IMR-90 (cell line): ENCODE results near the gene IGLON5. TPM values are rescaled to one million over a fixed set of nuclear protein-coding genes. Genes with fewer than 3 reads are reported as not detected.

Experiments used
- ATAC-seq: fragments of 200-7000 bp; cut with Tn5 transposase; 2 replicates; pipeline ENCODE4 v1.9.1; 2020; ENCODE audit warnings: low read depth, mild to moderate bottlenecking, moderate library complexity
- BruUV-seq: library from RNA; stranded (reverse); fragments of 400-500 nt; replicated peaks from 2 replicates; lab custom pipeline; 2021; lab: Mats Ljungman, UMichigan
- CTCF ChIA-PET: fragments of 300-600 bp; formaldehyde crosslinking; extraction: SDS; loops from one replicate; lab custom pipeline; 2021; ENCODE audit warnings: antibody characterized with exemption; lab: Yijun Ruan, JAX
- POLR2A ChIA-PET: fragments of 300-600 bp; sonication (Branson Sonifier 250); formaldehyde crosslinking; loops from one replicate; lab custom pipeline; 2022; ENCODE audit warnings: antibody characterized with exemption; ENCODE audit not compliant: unreplicated experiment; lab: Charles Lee
- DNase-seq: peaks from one replicate; pipeline ENCODE4 v3.0.0; 2013
- H2AFZ ChIP-seq: replicated peaks from 2 replicates; pipeline ENCODE3; 2013; ENCODE audit warnings: low read length, mild to moderate bottlenecking; ENCODE audit not compliant: poor library complexity
- H2AK5ac ChIP-seq: 2 replicates; pipeline ENCODE4 v1.6.1; 2013; ENCODE audit warnings: low read depth, low read length, inconsistent platforms
- H2AK9ac ChIP-seq: replicated peaks from 2 replicates; pipeline ENCODE3; 2013; ENCODE audit warnings: mild to moderate bottlenecking, low read depth, low read length, moderate library complexity; ENCODE audit not compliant: poor library complexity
- H2BK120ac ChIP-seq: 2 replicates; pipeline ENCODE4 v1.6.1; 2013; ENCODE audit warnings: low read depth, low read length, inconsistent platforms
- H2BK15ac ChIP-seq: 3 replicates; pipeline ENCODE4 v1.6.1; 2013; ENCODE audit warnings: low read depth, low read length, inconsistent platforms
- H2BK20ac ChIP-seq: 2 replicates; pipeline ENCODE4 v1.6.1; 2013; ENCODE audit warnings: low read depth, mild to moderate bottlenecking, inconsistent platforms, low read length, moderate library complexity
- H2BK5ac ChIP-seq: 2 replicates; pipeline ENCODE4 v1.6.1; 2013; ENCODE audit warnings: mild to moderate bottlenecking, low read depth, low read length, inconsistent platforms; ENCODE audit not compliant: poor library complexity, severe bottlenecking
- H3K14ac ChIP-seq: replicated peaks from 2 replicates; pipeline ENCODE4 v1.6.1; 2013; ENCODE audit warnings: low read depth, low read length, inconsistent platforms
- H3K18ac ChIP-seq: 2 replicates; pipeline ENCODE4 v1.6.1; 2013; ENCODE audit warnings: low read depth, low read length, control low read depth
- H3K23ac ChIP-seq: 2 replicates; pipeline ENCODE4 v1.6.1; 2013; ENCODE audit warnings: low read depth, low read length, inconsistent platforms
- H3K27ac ChIP-seq: 2 replicates; pipeline ENCODE4 v1.5.1; 2013; ENCODE audit warnings: mild to moderate bottlenecking, control low read depth, low read length; ENCODE audit not compliant: insufficient read depth
- H3K27me3 ChIP-seq: 2 replicates; pipeline ENCODE4 v1.6.1; 2013; ENCODE audit warnings: low read length; ENCODE audit not compliant: control insufficient read depth, insufficient read depth
- H3K36me3 ChIP-seq: 2 replicates; pipeline ENCODE4 v1.6.1; 2013; ENCODE audit warnings: low read length, mixed read lengths; ENCODE audit not compliant: control insufficient read depth, insufficient read depth
- H3K4ac ChIP-seq: 2 replicates; pipeline ENCODE4 v1.6.1; 2013; ENCODE audit warnings: low read depth, low read length, inconsistent platforms
- H3K4me1 ChIP-seq: 2 replicates; pipeline ENCODE4 v1.6.1; 2013; ENCODE audit warnings: low read length, mixed read lengths; ENCODE audit not compliant: control insufficient read depth, insufficient read depth
- H3K4me2 ChIP-seq: 2 replicates; pipeline ENCODE4 v1.6.1; 2013; ENCODE audit warnings: low read depth, mild to moderate bottlenecking, control low read depth, low read length, moderate library complexity
- H3K4me3 ChIP-seq: 2 replicates; pipeline ENCODE4 v1.5.1; 2013; ENCODE audit warnings: low read depth, mild to moderate bottlenecking, control low read depth, low read length, moderate library complexity; ENCODE audit not compliant: insufficient read depth
- H3K56ac ChIP-seq: 2 replicates; pipeline ENCODE4 v1.6.1; 2013; ENCODE audit warnings: low read length, inconsistent platforms; ENCODE audit not compliant: insufficient read depth; ENCODE audit errors: extremely low read depth
- H3K79me1 ChIP-seq, 2 experiments: 2 replicates each; pipeline ENCODE4 v1.6.1; 2013; ENCODE audit warnings: low read length in 2 of 2, inconsistent platforms in 1 of 2, low read depth in 1 of 2
- H3K9ac ChIP-seq: 2 replicates; pipeline ENCODE4 v1.6.1; 2013; ENCODE audit warnings: low read depth, low read length, control low read depth
- H3K9me1 ChIP-seq: 2 replicates; pipeline ENCODE4 v1.6.1; 2013; ENCODE audit warnings: low read length, inconsistent platforms; ENCODE audit not compliant: insufficient read depth
- H3K9me3 ChIP-seq: 2 replicates; pipeline ENCODE4 v1.6.1; 2013; ENCODE audit warnings: low read length; ENCODE audit not compliant: control insufficient read depth, insufficient read depth
- H4K20me1 ChIP-seq: 2 replicates; pipeline ENCODE4 v1.6.1; 2013; ENCODE audit warnings: low read length, inconsistent platforms; ENCODE audit not compliant: insufficient read depth
- H4K5ac ChIP-seq: 2 replicates; pipeline ENCODE4 v1.6.1; 2013; ENCODE audit warnings: mild to moderate bottlenecking, low read depth, low read length, control low read depth
- H4K8ac ChIP-seq, 2 experiments: 2 replicates each; pipeline ENCODE4 v1.6.1; 2013; ENCODE audit warnings: low read depth in 2 of 2, low read length in 2 of 2, control low read depth in 1 of 2, inconsistent platforms in 1 of 2
- H4K91ac ChIP-seq: 2 replicates; pipeline ENCODE4 v1.6.1; 2013; ENCODE audit warnings: low read depth, low read length, inconsistent platforms; ENCODE audit not compliant: insufficient read depth
- BHLHE40 ChIP-seq: fragments of 150-350 bp; IDR thresholded peaks from 2 replicates; pipeline ENCODE4 v1.6.1; 2016; ENCODE audit warnings: mild to moderate bottlenecking, low read depth, low read length
- CEBPB ChIP-seq: IDR thresholded peaks from 2 replicates; pipeline ENCODE4 v1.6.1; 2012; ENCODE audit warnings: low read depth, low read length, improper control_type of control experiment
- CHD1 ChIP-seq: IDR thresholded peaks from 2 replicates; pipeline ENCODE4 v1.6.1; 2012; ENCODE audit warnings: low read depth, low read length, improper control_type of control experiment
- FOS ChIP-seq: fragments of 150-350 bp; IDR thresholded peaks from 2 replicates; pipeline ENCODE4 v1.6.1; 2016; ENCODE audit warnings: low read depth, low read length
- MAFK ChIP-seq: IDR thresholded peaks from 2 replicates; pipeline ENCODE4 v1.6.1; 2012; ENCODE audit warnings: low read depth, low read length, improper control_type of control experiment
- MAZ ChIP-seq: IDR thresholded peaks from 2 replicates; pipeline ENCODE4 v1.6.1; 2012; ENCODE audit warnings: low read depth, mild to moderate bottlenecking, low read length, improper control_type of control experiment, moderate library complexity, borderline replicate concordance
- MXI1 ChIP-seq: IDR thresholded peaks from 2 replicates; pipeline ENCODE4 v1.6.1; 2012; ENCODE audit warnings: low read depth, mild to moderate bottlenecking, low read length, moderate library complexity, borderline replicate concordance
- NFE2L2 ChIP-seq: fragments of 150-350 bp; IDR thresholded peaks from 2 replicates; pipeline ENCODE4 v1.6.1; 2016; ENCODE audit warnings: low read depth, mild to moderate bottlenecking, low read length
- POLR2A ChIP-seq: IDR thresholded peaks from 2 replicates; pipeline ENCODE4 v1.6.1; 2012; ENCODE audit warnings: mild to moderate bottlenecking, low read depth, low read length
- RAD21 ChIP-seq: IDR thresholded peaks from 2 replicates; pipeline ENCODE4 v1.6.1; 2012; ENCODE audit warnings: low read length, improper control_type of control experiment
- RCOR1 ChIP-seq: IDR thresholded peaks from 2 replicates; pipeline ENCODE4 v1.6.1; 2012; ENCODE audit warnings: mild to moderate bottlenecking, low read length, improper control_type of control experiment; ENCODE audit not compliant: insufficient replicate concordance
- RFX5 ChIP-seq: IDR thresholded peaks from 2 replicates; pipeline ENCODE4 v1.8.0; 2012; ENCODE audit warnings: low read depth, mild to moderate bottlenecking, low read length, moderate library complexity
- SMC3 ChIP-seq: fragments of 150-350 bp; IDR thresholded peaks from 2 replicates; pipeline ENCODE4 v1.6.1; 2016; ENCODE audit warnings: low read depth, mild to moderate bottlenecking, antibody characterized with exemption, low read length, moderate library complexity
- WGBS, 2 experiments: methylation state at CpG; one replicate each; pipeline versions ENCODE4 v1.1.5 to v1.1.7; 2013; ENCODE audit warnings: missing lambda C conversion rate in 2 of 2; ENCODE audit not compliant: insufficient read length in 1 of 2; ENCODE audit errors: extremely low coverage in 2 of 2; 5-methylcytosine and 5-hydroxymethylcytosine counted together
- dilution Hi-C: fragments of 300-500 bp; cut with HindIII; formaldehyde crosslinking; loops from one replicate; pipeline ENCODE4 v1.14.3; 2018; ENCODE audit warnings: low sequenced_read_pairs; ENCODE audit not compliant: unreplicated experiment
- in situ Hi-C: fragments of 300-500 bp; cut with MboI; formaldehyde crosslinking; loops from 3 replicates; pipeline ENCODE4 v1.14.3; 2019; ENCODE audit warnings: low sequenced_read_pairs, inconsistent platforms, mixed read lengths
- intact Hi-C: fragments of 100-400 bp; cut with micrococcal nuclease; formaldehyde crosslinking; loops from 2 replicates; pipeline ENCODE4 v1.10.0; 2022
- polyA plus RNA-seq, 3 experiments: library from polyadenylated mRNA; depleted of rRNA; stranded (reverse); fragments of >200 nt; gene quantifications; 2 replicates each; pipeline ENCODE4 v1.2.3, GENCODE V29; 2012; ENCODE audit warnings: low replicate concordance in 1 of 3
- total RNA-seq: library from RNA; depleted of rRNA; stranded (reverse); fragments of >200 nt; gene quantifications from 2 replicates; pipeline ENCODE4 v1.2.3, GENCODE V29; 2012
- TF ChIP-seq, protein P1 (sequence below): fragments of 150-350 bp; IDR thresholded peaks from 2 replicates; pipeline ENCODE4 v1.6.1; 2017; ENCODE audit warnings: mild to moderate bottlenecking, antibody characterized with exemption, low read length, low read depth
- TF ChIP-seq, protein P2 (sequence below): fragments of 150-350 bp; IDR thresholded peaks from 2 replicates; pipeline ENCODE4 v1.6.1; 2016; ENCODE audit warnings: low read depth, mild to moderate bottlenecking, low read length, moderate library complexity, borderline replicate concordance
- TF ChIP-seq, protein P3 (sequence below): conservative IDR thresholded peaks from 2 replicates; pipeline ENCODE4 v1.5.1; 2012; ENCODE audit warnings: mild to moderate bottlenecking, low read depth, low read length, improper control_type of control experiment

IGLON5 gene
- total and polyA plus RNA-seq, 2 of the 4 experiments (the other 2 are of a cell fraction): not detected

DNA sequence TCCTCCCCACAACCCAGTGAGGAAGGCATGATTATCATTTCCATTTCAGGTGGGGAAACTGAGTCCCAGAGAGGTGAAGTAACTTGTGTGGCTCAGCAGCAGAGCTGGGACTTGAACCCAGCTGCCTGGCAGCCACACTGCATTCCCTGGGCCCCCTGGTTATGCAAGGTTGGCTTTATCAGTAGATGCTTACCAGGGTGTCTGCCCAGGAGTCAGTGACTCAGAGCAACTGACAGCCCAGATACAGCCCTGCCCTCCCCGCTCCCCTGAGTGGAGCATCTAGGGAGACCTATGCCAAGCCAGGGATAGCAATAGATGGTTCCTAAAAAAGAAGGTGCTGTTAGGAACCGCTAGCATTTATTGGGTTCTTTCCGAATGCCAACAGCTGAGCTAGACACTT is 5.9 kb downstream of the IGLON5 start:
- no peak overlapping the region for H3K9ac ChIP-seq
- no peak overlapping the region for H2BK20ac ChIP-seq
- ChIA-PET CTCF (no interaction called here), POLR2A (no interaction called here)
- H3K9me3 ChIP-seq: 0 out of 2 replicates have a peak, but pooled peaks cover 2% of the 10 kb centered on the region
- TF ChIP-seq FOS (no peak), RFX5 (no peak), NFE2L2 (no peak), BHLHE40 (no peak), RCOR1 (no peak), CHD1 (no peak), POLR2A (no peak), MXI1 (no peak), CEBPB (no peak), MAFK (no peak), RAD21 (no peak), SMC3 (no peak), MAZ (no peak)
- TF ChIP-seq, protein P1, sequence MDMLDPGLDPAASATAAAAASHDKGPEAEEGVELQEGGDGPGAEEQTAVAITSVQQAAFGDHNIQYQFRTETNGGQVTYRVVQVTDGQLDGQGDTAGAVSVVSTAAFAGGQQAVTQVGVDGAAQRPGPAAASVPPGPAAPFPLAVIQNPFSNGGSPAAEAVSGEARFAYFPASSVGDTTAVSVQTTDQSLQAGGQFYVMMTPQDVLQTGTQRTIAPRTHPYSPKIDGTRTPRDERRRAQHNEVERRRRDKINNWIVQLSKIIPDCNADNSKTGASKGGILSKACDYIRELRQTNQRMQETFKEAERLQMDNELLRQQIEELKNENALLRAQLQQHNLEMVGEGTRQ: no peak
- TF ChIP-seq, protein P2, sequence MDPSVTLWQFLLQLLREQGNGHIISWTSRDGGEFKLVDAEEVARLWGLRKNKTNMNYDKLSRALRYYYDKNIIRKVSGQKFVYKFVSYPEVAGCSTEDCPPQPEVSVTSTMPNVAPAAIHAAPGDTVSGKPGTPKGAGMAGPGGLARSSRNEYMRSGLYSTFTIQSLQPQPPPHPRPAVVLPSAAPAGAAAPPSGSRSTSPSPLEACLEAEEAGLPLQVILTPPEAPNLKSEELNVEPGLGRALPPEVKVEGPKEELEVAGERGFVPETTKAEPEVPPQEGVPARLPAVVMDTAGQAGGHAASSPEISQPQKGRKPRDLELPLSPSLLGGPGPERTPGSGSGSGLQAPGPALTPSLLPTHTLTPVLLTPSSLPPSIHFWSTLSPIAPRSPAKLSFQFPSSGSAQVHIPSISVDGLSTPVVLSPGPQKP: no peak
- TF ChIP-seq, protein P3, sequence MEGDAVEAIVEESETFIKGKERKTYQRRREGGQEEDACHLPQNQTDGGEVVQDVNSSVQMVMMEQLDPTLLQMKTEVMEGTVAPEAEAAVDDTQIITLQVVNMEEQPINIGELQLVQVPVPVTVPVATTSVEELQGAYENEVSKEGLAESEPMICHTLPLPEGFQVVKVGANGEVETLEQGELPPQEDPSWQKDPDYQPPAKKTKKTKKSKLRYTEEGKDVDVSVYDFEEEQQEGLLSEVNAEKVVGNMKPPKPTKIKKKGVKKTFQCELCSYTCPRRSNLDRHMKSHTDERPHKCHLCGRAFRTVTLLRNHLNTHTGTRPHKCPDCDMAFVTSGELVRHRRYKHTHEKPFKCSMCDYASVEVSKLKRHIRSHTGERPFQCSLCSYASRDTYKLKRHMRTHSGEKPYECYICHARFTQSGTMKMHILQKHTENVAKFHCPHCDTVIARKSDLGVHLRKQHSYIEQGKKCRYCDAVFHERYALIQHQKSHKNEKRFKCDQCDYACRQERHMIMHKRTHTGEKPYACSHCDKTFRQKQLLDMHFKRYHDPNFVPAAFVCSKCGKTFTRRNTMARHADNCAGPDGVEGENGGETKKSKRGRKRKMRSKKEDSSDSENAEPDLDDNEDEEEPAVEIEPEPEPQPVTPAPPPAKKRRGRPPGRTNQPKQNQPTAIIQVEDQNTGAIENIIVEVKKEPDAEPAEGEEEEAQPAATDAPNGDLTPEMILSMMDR: no peak
- intact Hi-C loops (no loop called here), in situ Hi-C loops (no loop called here), dilution Hi-C loops (no loop called here)
- no peak overlapping the region for H2AFZ ChIP-seq
- no peak overlapping the region for H4K8ac ChIP-seq
- H3K4me1 ChIP-seq: no peaks in the 10 kb centered on the region
- H2BK120ac ChIP-seq: no peak overlapping the region
- no peak overlapping the region for H2AK9ac ChIP-seq
- no peaks in the 10 kb centered on the region; the same call in 1 of the 2 replicates for H3K27me3 ChIP-seq
- no peak overlapping the region for H3K23ac ChIP-seq
- H3K4ac ChIP-seq: no peak overlapping the region
- H3K4me2 ChIP-seq: no peak overlapping the region
- no peak overlapping the region for H3K27ac ChIP-seq
- H3K4me3 ChIP-seq: no peak overlapping the region
- no peaks in the 10 kb centered on the region for H4K20me1 ChIP-seq
- ATAC-seq (no peak), DNase-seq (no peak)
- H2AK5ac ChIP-seq: no peak overlapping the region
- H2BK15ac ChIP-seq: no peak overlapping the region
- H3K9me1 ChIP-seq: no peaks in the 10 kb centered on the region
- no peak overlapping the region for H3K14ac ChIP-seq
- H3K79me1 ChIP-seq: no peaks in the 10 kb centered on the region
- H2BK5ac ChIP-seq: no peak overlapping the region
- no peak overlapping the region for H3K56ac ChIP-seq
- H4K5ac ChIP-seq: no peak overlapping the region
- H4K91ac ChIP-seq: no peak overlapping the region
- no peaks in the 10 kb centered on the region for H3K36me3 ChIP-seq
- WGBS, 2 experiments: 80% methylated on average over 1 of the region's 3 CpGs; no CpG with 5 or more reads in 1 of the 2 experiments
- no TSS peak for BruUV-seq
- H3K18ac ChIP-seq: no peak overlapping the region
